ENCODE measurements around the gene KRTAP10-10. TPM values are rescaled to one million over a fixed set of nuclear protein-coding genes. Genes with fewer than 3 reads are reported as not detected.
"Not testable (repeated sequence)": the region's sequence is repeated elsewhere in the genome, so short reads cannot be mapped to it uniquely, and the experiment has no call there.

The KRTAP10-10 gene
- polyA plus RNA-seq, 2 donors: not detected

GRCh38 chr21:44594406-44594916 lies 42.7 kb upstream of the KRTAP10-10 start:
- H3K27me3 ChIP-seq (ENCODE audit: control insufficient read depth in 1 of 2, insufficient read depth in 2 of 2, low read length in 2 of 2): no peaks in the 10 kb centered on the region
- peaks cover 0 to 9% of the 10 kb centered on the region in 2 donors for H3K4me1 ChIP-seq (ENCODE audit: control insufficient read depth in 2 of 2, insufficient read depth in 2 of 2, low read length in 1 of 2)
- 72 to 80% methylated on average over 12 of the region's 12 CpGs for WGBS, 2 donors
- no peaks in the 10 kb centered on the region for H3K36me3 ChIP-seq (ENCODE audit: control insufficient read depth in 2 of 2, insufficient read depth in 2 of 2, low read length in 1 of 2)
- no peaks in the 10 kb centered on the region for H3K9me3 ChIP-seq (ENCODE audit: control insufficient read depth in 2 of 2, insufficient read depth in 1 of 2, low read depth in 1 of 2, low read length in 1 of 2)
- no peak overlapping the region for H3K4me3 ChIP-seq (ENCODE audit: low read depth in 1 of 2, low read length in 2 of 2)
- no peak overlapping the region for H3K27ac ChIP-seq (ENCODE audit: low read depth in 2 of 2, low read length in 1 of 2)

DNA sequence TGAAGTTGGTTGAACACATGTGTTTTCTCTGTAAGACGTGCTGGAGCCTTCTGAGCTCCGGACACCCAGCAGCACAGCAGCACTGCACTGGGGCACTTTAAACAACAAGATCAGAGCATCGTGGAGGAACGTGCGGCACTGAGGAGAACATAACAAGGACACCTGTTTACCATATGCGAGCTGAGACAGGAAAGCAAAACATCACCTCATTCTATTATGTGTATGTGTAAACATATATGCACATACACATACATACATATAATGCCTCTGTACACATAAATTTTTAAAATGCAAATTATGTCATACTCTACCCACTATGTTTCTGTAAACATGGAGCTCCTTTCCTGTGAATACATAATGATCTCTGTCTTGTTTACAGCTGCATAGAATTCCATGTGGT lies 41.6 kb upstream of the KRTAP10-10 start:
- no peak overlapping the region for H3K27ac ChIP-seq (ENCODE audit: low read depth in 2 of 2, low read length in 1 of 2)
- no peaks in the 10 kb centered on the region for H3K9me3 ChIP-seq (ENCODE audit: control insufficient read depth in 2 of 2, insufficient read depth in 1 of 2, low read depth in 1 of 2, low read length in 1 of 2)
- H3K4me1 ChIP-seq (ENCODE audit: control insufficient read depth in 2 of 2, insufficient read depth in 2 of 2, low read length in 1 of 2): peaks cover 0 to 9% of the 10 kb centered on the region in 2 donors
- H3K4me3 ChIP-seq (ENCODE audit: low read depth in 1 of 2, low read length in 2 of 2): no peak overlapping the region
- no peaks in the 10 kb centered on the region for H3K36me3 ChIP-seq (ENCODE audit: control insufficient read depth in 2 of 2, insufficient read depth in 2 of 2, low read length in 1 of 2)
- no peaks in the 10 kb centered on the region for H3K27me3 ChIP-seq (ENCODE audit: control insufficient read depth in 1 of 2, insufficient read depth in 2 of 2, low read length in 2 of 2)
- 70 to 72% methylated on average over 6 of the region's 6 CpGs for WGBS, 2 donors

DNA sequence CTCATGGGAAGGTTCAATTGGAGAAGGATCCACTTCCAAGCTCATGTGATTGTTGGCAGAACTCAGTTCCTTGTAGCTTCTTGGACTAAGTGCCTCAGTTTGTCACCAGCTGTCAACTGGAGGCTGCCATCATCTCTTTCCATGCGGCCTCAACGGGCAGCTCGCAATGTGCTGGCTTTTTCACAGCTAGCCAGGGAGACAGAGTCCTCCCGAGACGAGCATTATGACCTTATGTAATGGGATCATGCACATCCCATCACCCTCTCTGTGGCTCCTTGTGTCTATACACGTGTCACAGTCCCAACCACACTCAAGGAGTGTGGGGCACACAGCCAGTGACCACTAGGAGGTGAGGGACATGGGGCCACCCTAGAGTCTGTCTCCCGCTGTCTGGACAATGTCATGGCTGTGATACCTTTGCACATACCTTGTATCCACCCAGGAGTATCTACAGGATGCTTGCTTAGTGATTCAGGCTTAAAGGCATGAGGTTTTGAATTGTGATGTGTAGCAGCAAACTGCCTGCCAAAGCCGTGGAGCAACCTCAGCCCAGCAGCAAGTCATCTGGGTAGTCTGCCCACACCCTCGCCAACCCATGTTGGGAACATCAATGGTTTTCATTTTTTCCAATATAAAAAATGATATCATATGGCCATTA lies 41.0 kb upstream of the KRTAP10-10 start:
- WGBS, 2 donors: 69 to 72% methylated on average over 9 of the region's 9 CpGs
- no peaks in the 10 kb centered on the region for H3K36me3 ChIP-seq (ENCODE audit: control insufficient read depth in 2 of 2, insufficient read depth in 2 of 2, low read length in 1 of 2)

DNA sequence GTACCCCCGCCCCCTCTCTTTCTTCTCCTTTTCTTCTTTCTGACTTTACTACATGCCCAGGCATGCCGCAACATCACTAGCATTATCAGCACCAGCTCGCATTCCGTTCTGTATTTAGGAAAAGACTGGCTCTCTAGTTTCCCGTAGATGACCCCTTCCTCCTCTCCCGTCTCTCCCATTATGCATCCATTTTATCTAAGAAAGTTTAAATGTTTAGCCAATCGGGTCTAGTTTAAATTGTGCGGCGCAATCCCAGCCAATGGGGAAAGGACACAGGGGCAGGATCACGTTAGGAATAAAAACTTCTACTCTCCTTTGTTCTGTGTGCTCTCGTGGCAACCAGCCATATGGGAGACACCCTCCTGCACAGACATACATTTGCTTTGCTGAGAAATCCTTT lies 39.1 kb upstream of the KRTAP10-10 start:
- 68 to 69% methylated on average over 11 of the region's 11 CpGs for WGBS, 2 donors
- Histone ChIP-seq H3K4me1 (ENCODE audit: control insufficient read depth in 2 of 2, insufficient read depth in 2 of 2, low read length in 1 of 2) (peaks cover 0 to 2% of the 10 kb centered on the region in 2 donors), H3K9me3 (ENCODE audit: control insufficient read depth in 2 of 2, insufficient read depth in 1 of 2, low read depth in 1 of 2, low read length in 1 of 2) (no peaks in the 10 kb centered on the region), H3K27ac (ENCODE audit: low read depth in 2 of 2, low read length in 1 of 2) (no peak overlapping the region), H3K36me3 (ENCODE audit: control insufficient read depth in 2 of 2, insufficient read depth in 2 of 2, low read length in 1 of 2) (no peaks in the 10 kb centered on the region), H3K4me3 (ENCODE audit: low read depth in 1 of 2, low read length in 2 of 2) (no peak overlapping the region), H3K27me3 (ENCODE audit: control insufficient read depth in 1 of 2, insufficient read depth in 2 of 2, low read length in 2 of 2) (no peaks in the 10 kb centered on the region)

More for the DNA sequence above, 41.0 kb upstream of the KRTAP10-10 start:
- Histone ChIP-seq H3K4me1 (ENCODE audit: control insufficient read depth in 2 of 2, insufficient read depth in 2 of 2, low read length in 1 of 2) (peaks cover 0 to 11% of the 10 kb centered on the region in 2 donors), H3K4me3 (ENCODE audit: low read depth in 1 of 2, low read length in 2 of 2) (no peak overlapping the region), H3K27ac (ENCODE audit: low read depth in 2 of 2, low read length in 1 of 2) (no peak overlapping the region), H3K9me3 (ENCODE audit: control insufficient read depth in 2 of 2, insufficient read depth in 1 of 2, low read depth in 1 of 2, low read length in 1 of 2) (no peaks in the 10 kb centered on the region), H3K27me3 (ENCODE audit: control insufficient read depth in 1 of 2, insufficient read depth in 2 of 2, low read length in 2 of 2) (no peaks in the 10 kb centered on the region)

- WGBS, 2 donors: 86% methylated on average over 8 of the region's 8 CpGs
Measured at GRCh38 chr21:44599264-44600029, 37.7 kb upstream of the KRTAP10-10 start.

GRCh38 chr21:44600118-44600978 lies 36.8 kb upstream of the KRTAP10-10 start, which contains the start of gene KRTAP10-7:
Gene KRTAP10-7 (plus strand): TSS chr21:44600597. CDS start chr21:44600622, 25 bp downstream.
- 65 to 67% methylated on average over 21 to 23 of the region's 23 CpGs for WGBS, 2 donors
- not testable (repeated sequence) for H3K36me3 ChIP-seq (ENCODE audit: control insufficient read depth in 2 of 2, insufficient read depth in 2 of 2, low read length in 1 of 2); H3K27me3 ChIP-seq (ENCODE audit: control insufficient read depth in 1 of 2, insufficient read depth in 2 of 2, low read length in 2 of 2); H3K4me3 ChIP-seq (ENCODE audit: low read depth in 1 of 2, low read length in 2 of 2); H3K27ac ChIP-seq (ENCODE audit: low read depth in 2 of 2, low read length in 1 of 2); H3K4me1 ChIP-seq (ENCODE audit: control insufficient read depth in 2 of 2, insufficient read depth in 2 of 2, low read length in 1 of 2); H3K9me3 ChIP-seq (ENCODE audit: control insufficient read depth in 2 of 2, insufficient read depth in 1 of 2, low read depth in 1 of 2, low read length in 1 of 2)

More at GRCh38 chr21:44599264-44600029, 37.7 kb upstream of the KRTAP10-10 start:
- Histone ChIP-seq H3K4me3 (ENCODE audit: low read depth in 1 of 2, low read length in 2 of 2) (no peak overlapping the region), H3K27ac (ENCODE audit: low read depth in 2 of 2, low read length in 1 of 2) (no peak overlapping the region), H3K9me3 (ENCODE audit: control insufficient read depth in 2 of 2, insufficient read depth in 1 of 2, low read depth in 1 of 2, low read length in 1 of 2) (no peaks in the 10 kb centered on the region), H3K4me1 (ENCODE audit: control insufficient read depth in 2 of 2, insufficient read depth in 2 of 2, low read length in 1 of 2) (peaks cover 0 to 2% of the 10 kb centered on the region in 2 donors), H3K27me3 (ENCODE audit: control insufficient read depth in 1 of 2, insufficient read depth in 2 of 2, low read length in 2 of 2) (no peaks in the 10 kb centered on the region), H3K36me3 (ENCODE audit: control insufficient read depth in 2 of 2, insufficient read depth in 2 of 2, low read length in 1 of 2) (no peaks in the 10 kb centered on the region)

DNA sequence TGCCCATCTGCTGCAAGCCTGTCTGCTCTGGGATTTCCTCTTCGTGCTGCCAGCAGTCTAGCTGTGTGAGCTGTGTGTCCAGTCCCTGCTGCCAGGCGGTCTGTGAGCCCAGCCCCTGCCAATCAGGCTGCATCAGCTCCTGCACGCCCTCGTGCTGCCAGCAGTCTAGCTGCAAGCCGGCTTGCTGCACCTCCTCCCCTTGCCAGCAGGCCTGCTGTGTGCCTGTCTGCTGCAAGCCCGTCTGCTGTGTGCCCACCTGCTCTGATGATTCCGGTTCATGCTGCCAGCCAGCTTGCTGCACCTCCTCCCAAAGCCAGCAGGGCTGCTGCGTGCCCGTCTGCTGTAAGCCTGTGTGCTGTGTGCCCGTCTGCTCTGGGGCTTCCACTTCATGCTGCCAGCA lies 36.1 kb upstream of the KRTAP10-10 start:
- not testable (repeated sequence) for H3K4me1 ChIP-seq (ENCODE audit: control insufficient read depth in 2 of 2, insufficient read depth in 2 of 2, low read length in 1 of 2); H3K27me3 ChIP-seq (ENCODE audit: control insufficient read depth in 1 of 2, insufficient read depth in 2 of 2, low read length in 2 of 2); H3K4me3 ChIP-seq (ENCODE audit: low read depth in 1 of 2, low read length in 2 of 2); H3K36me3 ChIP-seq (ENCODE audit: control insufficient read depth in 2 of 2, insufficient read depth in 2 of 2, low read length in 1 of 2); H3K9me3 ChIP-seq (ENCODE audit: control insufficient read depth in 2 of 2, insufficient read depth in 1 of 2, low read depth in 1 of 2, low read length in 1 of 2); H3K27ac ChIP-seq (ENCODE audit: low read depth in 2 of 2, low read length in 1 of 2)
- 50 to 59% methylated on average over 10 of the region's 10 CpGs for WGBS, 2 donors

- 70 to 82% methylated on average over 23 of the region's 23 CpGs for WGBS, 2 donors
- H3K27me3 ChIP-seq (ENCODE audit: control insufficient read depth in 1 of 2, insufficient read depth in 2 of 2, low read length in 2 of 2): no peaks in the 10 kb centered on the region
Measured at GRCh38 chr21:44601596-44602462, 35.3 kb upstream of the KRTAP10-10 start.

More at GRCh38 chr21:44601596-44602462, 35.3 kb upstream of the KRTAP10-10 start:
- Histone ChIP-seq H3K36me3 (ENCODE audit: control insufficient read depth in 2 of 2, insufficient read depth in 2 of 2, low read length in 1 of 2) (no peaks in the 10 kb centered on the region), H3K27ac (ENCODE audit: low read depth in 2 of 2, low read length in 1 of 2) (no peak overlapping the region), H3K4me1 (ENCODE audit: control insufficient read depth in 2 of 2, insufficient read depth in 2 of 2, low read length in 1 of 2) (peaks cover 0 to 2% of the 10 kb centered on the region in 2 donors), H3K9me3 (ENCODE audit: control insufficient read depth in 2 of 2, insufficient read depth in 1 of 2, low read depth in 1 of 2, low read length in 1 of 2) (no peaks in the 10 kb centered on the region), H3K4me3 (ENCODE audit: low read depth in 1 of 2, low read length in 2 of 2) (no peak overlapping the region)
